Kidney epithelial cell (primary cell): Measurements from ENCODE around the gene LRIG3. TPM values are rescaled to one million over a fixed set of nuclear protein-coding genes. Genes with fewer than 3 reads are reported as not detected.

Source experiments
- DNase-seq: peaks from one replicate; pipeline ENCODE4 v3.0.0-alpha.2; 2010; ENCODE audit warnings: low read depth
- H3K27me3 ChIP-seq: 2 replicates; pipeline ENCODE4 v1.6.0; 2011; ENCODE audit warnings: low read length; ENCODE audit not compliant: control insufficient read depth, insufficient read depth
- H3K36me3 ChIP-seq: 2 replicates; pipeline ENCODE4 v1.5.1; 2011; ENCODE audit warnings: low read length; ENCODE audit not compliant: control insufficient read depth, insufficient read depth
- H3K4me3 ChIP-seq: 2 replicates; pipeline ENCODE4 v1.5.1; 2011; ENCODE audit warnings: low read depth, mild to moderate bottlenecking, control low read depth, low read length
- total RNA-seq: library from RNA; depleted of rRNA; stranded (reverse); fragments of >200 nt; gene quantifications from 2 replicates; pipeline ENCODE4 v1.2.3, GENCODE V29; 2015
- TF ChIP-seq, protein P1 (sequence below): IDR thresholded peaks from 2 replicates; pipeline ENCODE4 v1.5.1; 2011; ENCODE audit warnings: mild to moderate bottlenecking, moderate library complexity, low read length, control low read depth, inconsistent platforms; ENCODE audit not compliant: insufficient read depth, poor library complexity, severe bottlenecking

Gene LRIG3
- total RNA-seq, 1 donor from 2014 or later: 57.9 TPM

DNA sequence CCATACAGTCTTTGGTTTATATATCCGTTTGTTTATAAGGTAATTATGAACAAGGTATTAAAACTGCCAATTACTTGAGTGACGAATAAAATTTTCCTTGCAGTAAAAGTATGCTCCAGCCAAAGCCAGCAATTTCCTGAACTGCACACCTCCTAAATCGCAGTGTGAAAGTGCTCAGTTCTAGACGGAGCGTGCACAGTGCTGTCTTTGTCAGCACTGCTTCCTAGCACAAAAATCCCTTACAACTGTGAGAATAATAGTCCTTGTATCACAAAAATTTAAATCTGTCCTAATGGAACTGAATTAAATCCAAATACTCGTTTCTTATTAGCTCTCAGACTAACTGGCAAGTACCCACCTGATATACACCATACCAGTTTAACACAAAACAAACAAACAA, 26.3 kb downstream of the LRIG3 start:
- DNase-seq: no peak
- H3K4me3 ChIP-seq: no peak overlapping the region

DNA sequence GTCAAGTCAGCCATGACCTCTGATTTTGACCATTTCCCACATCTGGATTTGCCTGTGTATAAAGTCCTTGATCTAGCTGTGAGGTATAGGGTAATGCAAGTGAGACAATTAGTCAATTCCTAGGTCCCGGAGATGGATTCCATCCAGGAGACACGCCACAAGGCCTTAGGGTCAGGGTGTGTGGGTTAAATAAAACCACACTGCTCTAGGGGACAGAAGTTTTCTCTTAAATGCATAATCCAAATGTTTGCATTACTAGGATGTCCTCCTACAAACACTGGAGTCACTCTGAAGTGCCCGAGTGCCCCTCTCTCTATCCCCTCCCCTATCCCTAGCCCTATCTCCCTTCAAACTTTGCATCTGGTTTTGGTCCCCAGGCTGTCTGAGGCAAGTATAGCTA, 26.8 kb downstream of the LRIG3 start:
- DNase-seq: no peak
- Histone ChIP-seq H3K27me3 (no peaks in the 10 kb centered on the region), H3K4me3 (no peak overlapping the region), H3K36me3 (no peaks in the 10 kb centered on the region)
- TF ChIP-seq, protein P1, sequence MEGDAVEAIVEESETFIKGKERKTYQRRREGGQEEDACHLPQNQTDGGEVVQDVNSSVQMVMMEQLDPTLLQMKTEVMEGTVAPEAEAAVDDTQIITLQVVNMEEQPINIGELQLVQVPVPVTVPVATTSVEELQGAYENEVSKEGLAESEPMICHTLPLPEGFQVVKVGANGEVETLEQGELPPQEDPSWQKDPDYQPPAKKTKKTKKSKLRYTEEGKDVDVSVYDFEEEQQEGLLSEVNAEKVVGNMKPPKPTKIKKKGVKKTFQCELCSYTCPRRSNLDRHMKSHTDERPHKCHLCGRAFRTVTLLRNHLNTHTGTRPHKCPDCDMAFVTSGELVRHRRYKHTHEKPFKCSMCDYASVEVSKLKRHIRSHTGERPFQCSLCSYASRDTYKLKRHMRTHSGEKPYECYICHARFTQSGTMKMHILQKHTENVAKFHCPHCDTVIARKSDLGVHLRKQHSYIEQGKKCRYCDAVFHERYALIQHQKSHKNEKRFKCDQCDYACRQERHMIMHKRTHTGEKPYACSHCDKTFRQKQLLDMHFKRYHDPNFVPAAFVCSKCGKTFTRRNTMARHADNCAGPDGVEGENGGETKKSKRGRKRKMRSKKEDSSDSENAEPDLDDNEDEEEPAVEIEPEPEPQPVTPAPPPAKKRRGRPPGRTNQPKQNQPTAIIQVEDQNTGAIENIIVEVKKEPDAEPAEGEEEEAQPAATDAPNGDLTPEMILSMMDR: no peak

More for the DNA sequence above, 26.3 kb downstream of the LRIG3 start:
- H3K36me3 ChIP-seq: no peaks in the 10 kb centered on the region
- H3K27me3 ChIP-seq: no peaks in the 10 kb centered on the region
- TF ChIP-seq, protein P1: no peak

DNA sequence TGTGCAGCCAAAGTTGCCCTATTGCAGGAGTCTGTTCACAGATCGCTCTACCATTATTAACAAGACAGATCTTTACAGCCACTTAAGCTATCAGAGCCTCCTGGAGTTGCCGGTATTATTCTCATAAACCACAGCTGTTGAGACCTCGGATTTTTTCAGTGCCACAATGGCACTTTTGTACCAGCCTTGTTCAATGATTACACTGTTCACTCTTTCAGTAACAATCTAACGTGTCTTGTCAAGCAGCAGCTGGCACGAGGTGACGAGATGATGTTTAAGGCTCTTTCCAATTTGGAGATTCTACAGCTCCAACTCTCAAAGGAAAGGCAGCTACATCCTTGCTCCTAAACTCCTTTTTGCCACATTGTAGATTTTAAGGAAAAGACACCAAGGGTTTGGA, 30.7 kb downstream of the LRIG3 start:
- no peak overlapping the region for H3K4me3 ChIP-seq
- H3K27me3 ChIP-seq: no peaks in the 10 kb centered on the region
- TF ChIP-seq, protein P1: no peak
- H3K36me3 ChIP-seq: peaks cover 1% of the 10 kb centered on the region
- DNase-seq: no peak

DNA sequence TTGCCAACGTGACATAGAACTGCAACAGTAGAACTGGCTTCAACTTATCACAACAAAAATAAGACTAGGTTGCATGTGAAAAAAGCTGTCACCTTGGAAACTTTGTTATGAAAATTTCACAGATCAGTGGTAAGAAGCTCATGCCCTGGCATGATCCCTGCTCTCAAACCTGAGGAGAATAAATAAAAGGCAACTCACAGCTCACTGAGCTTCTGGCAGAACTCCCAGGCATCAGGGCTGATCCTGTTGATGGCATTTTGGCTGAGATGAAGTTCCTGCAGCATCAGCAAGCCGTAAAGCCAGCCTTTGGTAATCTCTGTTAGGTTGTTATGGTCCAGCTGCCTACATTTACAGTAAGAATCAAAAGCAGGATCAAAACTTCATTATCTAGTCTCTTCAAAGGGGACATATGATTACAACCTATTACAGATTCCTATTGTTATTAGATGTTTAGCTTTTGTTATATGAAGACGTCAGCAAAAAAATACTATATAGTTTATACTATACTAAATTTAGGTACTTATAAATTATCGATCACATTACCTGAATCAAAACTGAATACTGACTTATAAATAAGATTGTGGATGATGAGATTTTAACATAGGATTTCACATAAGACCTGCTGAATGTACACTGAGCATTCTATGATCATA, 32.0 kb downstream of the LRIG3 start:
- DNase-seq: peak; percentile 91
- no peak overlapping the region for H3K4me3 ChIP-seq
- no peaks in the 10 kb centered on the region for H3K27me3 ChIP-seq
- TF ChIP-seq, protein P1: no peak
- peaks cover 2% of the 10 kb centered on the region for H3K36me3 ChIP-seq

DNA sequence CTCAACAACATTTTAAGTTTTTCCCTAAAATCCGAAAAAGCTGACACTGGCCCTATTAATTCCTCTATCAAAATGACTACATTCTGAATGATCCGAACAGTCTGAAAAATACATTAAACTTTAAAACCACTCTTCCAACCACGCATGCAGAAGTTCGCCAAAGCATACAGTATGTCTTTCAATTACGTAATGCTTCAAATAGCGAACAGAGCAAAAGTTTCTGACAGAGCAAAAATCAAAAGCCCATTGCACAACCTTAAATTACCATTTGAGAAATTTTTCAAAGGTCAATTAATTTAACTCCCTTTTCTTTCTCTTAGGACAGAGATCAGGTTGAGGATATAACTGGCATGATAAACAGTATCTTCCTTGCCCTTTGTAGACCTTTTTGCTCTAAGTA, 33.2 kb downstream of the LRIG3 start:
- no peak for DNase-seq
- H3K36me3 ChIP-seq: peaks cover 2% of the 10 kb centered on the region
- TF ChIP-seq, protein P1: no peak
- no peaks in the 10 kb centered on the region for H3K27me3 ChIP-seq
- H3K4me3 ChIP-seq: no peak overlapping the region

DNA sequence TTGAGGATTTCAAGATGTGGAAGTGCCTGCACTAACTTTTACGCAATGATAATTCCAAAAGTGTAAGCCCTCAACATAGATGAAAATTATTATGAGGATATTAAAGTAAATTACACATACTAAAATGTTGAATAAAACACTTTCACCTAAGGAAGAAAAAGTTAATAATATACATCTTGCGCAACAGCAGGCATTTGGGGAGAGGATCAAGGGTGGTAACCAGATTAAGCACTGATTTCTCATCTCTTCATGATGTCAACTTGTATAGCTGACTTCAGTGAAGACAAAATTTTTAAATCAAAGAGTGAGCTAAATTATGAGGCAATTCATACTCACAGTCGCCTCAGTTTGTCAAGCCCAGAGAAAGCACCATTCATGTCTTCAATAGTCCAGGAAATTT, 33.8 kb downstream of the LRIG3 start:
- Histone ChIP-seq H3K4me3 (no peak overlapping the region), H3K27me3 (no peaks in the 10 kb centered on the region), H3K36me3 (peaks cover 2% of the 10 kb centered on the region)
- TF ChIP-seq, protein P1: no peak
- DNase-seq: no peak
